Endothelial cell (in vitro differentiated cells): ENCODE data around the gene CLNS1A. TPM values are rescaled to one million over a fixed set of nuclear protein-coding genes. Genes with fewer than 3 reads are reported as not detected.

Experiments
- DNase-seq: peaks from one replicate; pipeline ENCODE4 v3.0.0; 2021; ENCODE audit warnings: low spot score
- H3K27ac Mint-ChIP-seq: one replicate; pipeline ENCODE4 v1.8.0; 2021; ENCODE audit warnings: mixed read lengths, inconsistent platforms; ENCODE audit not compliant: unreplicated experiment
- H3K27me3 Mint-ChIP-seq: one replicate; pipeline ENCODE4 v1.8.0; 2021; ENCODE audit warnings: mild to moderate bottlenecking, moderate library complexity, mixed read lengths, inconsistent platforms; ENCODE audit not compliant: unreplicated experiment
- H3K36me3 Mint-ChIP-seq: one replicate; pipeline ENCODE4 v1.8.0; 2021; ENCODE audit warnings: mild to moderate bottlenecking, low read depth, mixed read lengths, inconsistent platforms; ENCODE audit not compliant: unreplicated experiment
- H3K4me1 Mint-ChIP-seq: one replicate; pipeline ENCODE4 v1.8.0; 2021; ENCODE audit warnings: mild to moderate bottlenecking, mixed read lengths, inconsistent platforms; ENCODE audit not compliant: unreplicated experiment
- H3K4me3 Mint-ChIP-seq: one replicate; pipeline ENCODE4 v1.8.0; 2021; ENCODE audit warnings: mild to moderate bottlenecking, mixed read lengths, inconsistent platforms; ENCODE audit not compliant: unreplicated experiment
- H3K9me3 Mint-ChIP-seq: one replicate; pipeline ENCODE4 v1.8.0; 2021; ENCODE audit warnings: mixed read lengths, inconsistent platforms; ENCODE audit not compliant: unreplicated experiment
- total RNA-seq: library from RNA; stranded (reverse); fragmentation: NEBNext Ultra II Directional; extraction: Animal tissue kit (Norgen Biotek cat#: 25700); gene quantifications from one replicate; pipeline ENCODE4 v1.2.1, GENCODE V29; 2021; ENCODE audit not compliant: unreplicated experiment
- TF ChIP-seq, protein P1 (sequence below): fragments of 200-600 bp; sonication (generic); IDR thresholded peaks from one replicate; pipeline ENCODE4 v1.5.0; 2021; ENCODE audit warnings: antibody characterized with exemption; ENCODE audit not compliant: unreplicated experiment

CLNS1A gene
- total RNA-seq, 1 donor from 2014 or later = 95.6 TPM

DNA sequence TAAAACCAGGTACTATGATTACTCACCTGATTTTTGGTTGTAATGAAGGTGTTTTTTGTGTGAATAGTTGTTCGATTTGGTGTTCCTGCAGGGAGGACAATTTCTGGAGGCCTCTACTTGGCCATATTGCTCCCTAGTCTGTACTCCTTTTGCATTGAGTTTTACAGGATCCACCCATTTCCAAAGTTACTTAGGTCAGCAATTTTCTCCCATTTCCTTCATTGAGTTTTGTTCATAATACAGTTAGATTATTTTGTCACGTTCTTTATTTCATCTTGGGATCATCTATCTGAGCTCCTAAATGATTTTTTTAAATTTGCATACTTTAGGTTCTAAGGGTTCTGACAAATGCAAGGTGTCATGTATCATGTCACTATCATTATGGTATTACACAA, 67.9 kb downstream of the CLNS1A start:
- Mint-ChIP-seq H3K9me3 (no peaks in the 10 kb centered on the region), H3K27me3 (no peaks in the 10 kb centered on the region), H3K4me3 (no peak overlapping the region), H3K4me1 (peaks cover 4% of the 10 kb centered on the region), H3K27ac (no peak overlapping the region), H3K36me3 (no peaks in the 10 kb centered on the region)
- no peak for DNase-seq
- TF ChIP-seq, protein P1, sequence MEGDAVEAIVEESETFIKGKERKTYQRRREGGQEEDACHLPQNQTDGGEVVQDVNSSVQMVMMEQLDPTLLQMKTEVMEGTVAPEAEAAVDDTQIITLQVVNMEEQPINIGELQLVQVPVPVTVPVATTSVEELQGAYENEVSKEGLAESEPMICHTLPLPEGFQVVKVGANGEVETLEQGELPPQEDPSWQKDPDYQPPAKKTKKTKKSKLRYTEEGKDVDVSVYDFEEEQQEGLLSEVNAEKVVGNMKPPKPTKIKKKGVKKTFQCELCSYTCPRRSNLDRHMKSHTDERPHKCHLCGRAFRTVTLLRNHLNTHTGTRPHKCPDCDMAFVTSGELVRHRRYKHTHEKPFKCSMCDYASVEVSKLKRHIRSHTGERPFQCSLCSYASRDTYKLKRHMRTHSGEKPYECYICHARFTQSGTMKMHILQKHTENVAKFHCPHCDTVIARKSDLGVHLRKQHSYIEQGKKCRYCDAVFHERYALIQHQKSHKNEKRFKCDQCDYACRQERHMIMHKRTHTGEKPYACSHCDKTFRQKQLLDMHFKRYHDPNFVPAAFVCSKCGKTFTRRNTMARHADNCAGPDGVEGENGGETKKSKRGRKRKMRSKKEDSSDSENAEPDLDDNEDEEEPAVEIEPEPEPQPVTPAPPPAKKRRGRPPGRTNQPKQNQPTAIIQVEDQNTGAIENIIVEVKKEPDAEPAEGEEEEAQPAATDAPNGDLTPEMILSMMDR = no peak

DNA sequence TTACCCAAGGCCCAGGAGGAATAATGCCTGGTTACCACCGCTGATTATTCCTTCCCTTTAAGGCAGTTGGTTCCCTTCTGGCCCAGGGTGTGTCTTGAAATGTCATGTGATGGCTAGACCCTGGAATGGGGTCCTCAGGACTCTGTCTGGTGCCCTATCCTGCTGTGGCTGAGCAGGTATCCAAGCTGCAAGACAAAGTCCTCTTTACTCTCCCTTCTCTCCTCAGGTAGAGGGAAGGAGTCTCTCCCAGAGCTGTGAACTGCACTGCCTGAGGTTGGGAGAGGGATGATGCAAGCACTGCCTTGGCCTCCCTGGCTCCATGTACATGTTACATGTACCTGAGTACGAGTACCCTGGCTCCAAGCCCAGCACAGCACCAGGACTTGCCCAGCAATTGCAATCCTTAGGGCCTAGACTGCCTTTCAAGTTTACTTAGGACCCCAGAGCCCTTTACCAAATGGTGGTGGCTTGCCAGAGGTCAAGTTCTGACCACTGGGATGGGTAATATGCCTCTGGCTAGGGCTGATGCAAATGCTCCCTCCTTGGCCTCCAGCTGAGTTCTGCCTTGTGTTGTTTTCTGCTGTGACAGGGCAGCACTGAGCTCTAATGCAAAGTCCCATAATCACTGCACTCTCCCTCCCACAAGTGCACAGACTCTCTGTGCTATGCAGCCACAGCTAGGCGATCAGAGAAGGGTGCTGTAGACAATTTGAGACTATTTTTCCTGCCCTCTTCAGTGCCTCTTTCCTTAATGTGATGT, 68.5 kb downstream of the CLNS1A start:
- peaks cover 4% of the 10 kb centered on the region for H3K4me1 Mint-ChIP-seq
- H3K9me3 Mint-ChIP-seq = no peaks in the 10 kb centered on the region
- no peak overlapping the region for H3K4me3 Mint-ChIP-seq
- TF ChIP-seq, protein P1 = no peak
- H3K27ac Mint-ChIP-seq = no peak overlapping the region
- H3K27me3 Mint-ChIP-seq = no peaks in the 10 kb centered on the region
- no peak for DNase-seq
- no peaks in the 10 kb centered on the region for H3K36me3 Mint-ChIP-seq

DNA sequence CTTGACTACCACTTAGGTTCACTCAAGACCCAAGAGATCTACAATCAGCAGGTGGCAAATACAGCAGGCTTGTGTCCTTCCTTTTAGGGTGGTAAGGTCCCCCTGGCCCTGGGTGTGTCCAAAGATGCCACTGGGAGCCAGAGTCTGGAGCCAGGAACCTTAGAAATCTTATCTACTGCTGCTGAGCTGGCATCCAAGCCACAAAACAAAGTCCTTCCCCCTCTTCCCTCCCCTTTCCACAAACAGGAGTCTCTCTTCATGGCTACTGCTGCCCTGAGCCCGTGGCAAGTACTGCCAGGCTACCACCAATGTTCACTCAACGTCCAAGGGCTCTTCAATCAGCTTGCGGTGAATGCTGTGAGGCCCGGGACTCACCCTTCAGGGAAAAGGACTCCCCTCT, 69.3 kb downstream of the CLNS1A start:
- Mint-ChIP-seq H3K36me3 (no peaks in the 10 kb centered on the region), H3K27me3 (no peaks in the 10 kb centered on the region), H3K4me1 (peaks cover 4% of the 10 kb centered on the region), H3K27ac (no peak overlapping the region), H3K4me3 (no peak overlapping the region), H3K9me3 (no peaks in the 10 kb centered on the region)
- DNase-seq = no peak
- TF ChIP-seq, protein P1 = no peak

Other genes with a start within 250 kb of the CLNS1A start
- gene PAK1, start 163.7 kb downstream of the CLNS1A start, total RNA-seq = 58.3 TPM
- gene AQP11, start 47.8 kb downstream of the CLNS1A start, total RNA-seq = 0.33 TPM
- 73.7 TPM for gene RSF1, start 182.9 kb upstream of the CLNS1A start, total RNA-seq
- gene AAMDC, start 183.3 kb upstream of the CLNS1A start, total RNA-seq = 24.7 TPM